NCI-H69 (cell line): Measurements from ENCODE around the gene SPPL2B.
"Not testable (repeated sequence)": the region's sequence is repeated elsewhere in the genome, so short reads cannot be mapped to it uniquely, and the experiment has no call there.

Source experiments
- DNase-seq: peaks from one replicate; lab custom pipeline; 2025; lab: John Stamatoyannopoulos, UW

The SPPL2B gene

DNA sequence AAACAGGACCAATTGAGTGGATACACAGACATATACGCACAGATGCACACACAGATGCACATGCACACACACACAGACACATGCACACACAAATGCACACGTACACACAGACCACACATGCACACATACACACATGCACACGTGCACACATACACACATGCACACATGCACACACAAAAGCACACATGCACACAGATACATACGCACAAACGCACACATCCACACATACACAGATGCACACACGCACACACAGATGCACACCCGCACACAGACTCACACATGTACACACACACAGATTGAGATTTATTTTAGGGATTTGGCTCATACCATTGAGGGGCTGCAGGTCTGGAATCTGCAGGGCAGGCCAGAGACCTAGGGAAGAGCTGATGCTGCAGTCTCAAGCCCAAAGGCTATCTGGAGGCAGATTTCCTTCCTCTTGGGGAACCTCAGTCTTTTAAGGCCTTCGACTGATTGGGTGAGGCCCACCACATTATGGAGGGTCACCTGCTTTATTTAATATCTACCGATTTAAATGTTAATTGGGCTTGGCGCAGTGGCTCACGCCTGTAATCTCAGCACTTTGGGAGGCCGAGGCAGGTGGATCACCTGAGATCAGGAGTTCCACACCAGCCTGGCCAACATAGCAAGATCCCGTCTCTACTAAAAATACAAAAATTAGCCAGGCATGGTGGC lies 54.2 kb downstream of the SPPL2B start:
- no peak for DNase-seq

DNA sequence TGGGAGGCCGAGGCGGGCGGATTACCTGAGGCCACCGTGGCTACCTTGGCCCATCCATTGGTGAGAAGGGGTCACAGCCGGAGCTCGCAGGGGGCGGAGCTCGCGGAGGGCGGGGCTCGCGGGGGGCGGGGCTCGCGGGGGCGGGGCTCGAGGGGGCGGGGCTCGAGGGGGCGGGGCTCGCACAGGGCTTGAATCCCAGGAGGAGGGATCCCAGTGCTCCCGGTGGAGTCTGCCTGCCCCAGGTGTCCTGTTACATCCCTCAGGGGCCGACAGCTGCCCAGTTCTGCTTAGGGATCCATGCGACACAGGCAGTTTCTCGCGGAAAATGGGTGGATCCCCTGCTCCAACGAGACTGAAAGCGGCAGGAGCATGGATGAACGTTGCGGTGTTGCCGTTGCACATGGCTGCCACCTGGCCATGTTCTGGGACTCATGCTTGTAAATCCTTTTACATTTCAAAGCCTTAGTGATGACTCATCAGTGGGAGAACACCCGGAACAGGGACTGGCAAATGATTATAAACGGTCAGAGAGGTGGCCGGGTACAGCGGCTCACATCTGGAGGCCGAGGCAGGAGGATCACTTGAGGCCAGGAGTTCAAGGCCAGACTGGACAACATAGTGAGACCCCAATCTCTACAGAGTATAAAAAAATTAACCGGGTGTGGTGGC lies 56.7 kb downstream of the SPPL2B start:
- peak; percentile 85 for DNase-seq

DNA sequence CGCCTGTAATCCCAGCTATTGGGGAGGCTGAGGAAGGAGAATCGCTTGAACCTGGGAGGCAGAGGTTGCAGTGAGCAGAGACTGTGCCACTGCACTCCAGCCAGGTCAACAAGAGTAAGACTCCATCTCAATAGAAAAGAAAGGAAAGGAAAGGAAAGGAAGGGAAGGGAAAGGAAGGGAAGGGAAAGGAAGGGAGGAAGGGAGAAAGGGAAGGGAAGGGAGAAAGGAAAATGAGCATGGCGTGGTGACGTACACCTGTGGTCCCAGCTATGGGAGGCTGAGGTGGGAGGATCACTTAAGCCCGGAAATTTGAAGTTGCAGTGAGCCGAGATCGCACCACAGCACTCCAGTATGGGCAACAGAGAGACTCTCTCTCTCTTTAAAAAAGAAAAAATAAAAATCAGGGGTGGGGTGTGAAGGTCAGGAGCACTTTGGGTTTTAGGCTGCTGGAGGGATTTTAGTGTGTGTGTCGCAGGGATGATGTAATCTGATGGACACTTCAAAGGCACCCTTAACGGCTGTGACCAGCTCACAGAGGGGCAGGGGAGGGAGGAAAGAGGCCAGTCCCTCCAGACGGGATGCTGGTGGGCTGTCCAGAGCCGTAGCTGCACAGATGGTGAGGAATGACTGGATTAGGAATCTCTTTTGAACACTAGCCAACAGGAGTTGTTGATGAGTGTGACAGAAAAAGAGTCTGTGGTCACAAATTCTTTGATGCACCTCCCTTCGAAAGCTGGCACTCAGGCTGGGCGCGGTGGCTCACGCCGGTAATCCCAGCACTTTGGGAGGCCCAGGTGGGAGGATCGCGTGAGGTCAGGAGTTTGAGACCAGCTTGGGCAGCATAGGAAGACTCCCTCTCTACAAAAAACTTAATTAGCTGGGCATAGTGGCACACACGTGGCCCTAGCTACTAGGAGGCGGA lies 59.1 kb downstream of the SPPL2B start:
- no peak for DNase-seq

DNA sequence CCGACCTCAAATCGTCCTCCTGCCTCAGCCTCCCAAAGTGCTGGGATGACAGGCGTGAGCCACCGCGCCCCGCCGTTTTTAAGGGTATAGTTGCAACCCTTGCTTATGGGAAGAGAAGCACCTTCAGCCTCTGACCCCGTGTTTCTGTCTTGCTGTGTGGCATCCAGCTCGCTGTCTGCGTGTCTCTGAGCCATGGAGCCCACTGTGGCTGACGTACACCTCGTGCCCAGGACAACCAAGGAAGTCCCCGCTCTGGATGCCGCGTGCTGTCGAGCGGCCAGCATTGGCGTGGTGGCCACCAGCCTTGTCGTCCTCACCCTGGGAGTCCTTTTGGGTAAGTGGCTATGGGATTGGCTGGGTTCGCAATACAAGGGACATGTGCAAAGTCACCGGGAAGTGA lies 61.1 kb downstream of the SPPL2B start:
- no peak for DNase-seq

DNA sequence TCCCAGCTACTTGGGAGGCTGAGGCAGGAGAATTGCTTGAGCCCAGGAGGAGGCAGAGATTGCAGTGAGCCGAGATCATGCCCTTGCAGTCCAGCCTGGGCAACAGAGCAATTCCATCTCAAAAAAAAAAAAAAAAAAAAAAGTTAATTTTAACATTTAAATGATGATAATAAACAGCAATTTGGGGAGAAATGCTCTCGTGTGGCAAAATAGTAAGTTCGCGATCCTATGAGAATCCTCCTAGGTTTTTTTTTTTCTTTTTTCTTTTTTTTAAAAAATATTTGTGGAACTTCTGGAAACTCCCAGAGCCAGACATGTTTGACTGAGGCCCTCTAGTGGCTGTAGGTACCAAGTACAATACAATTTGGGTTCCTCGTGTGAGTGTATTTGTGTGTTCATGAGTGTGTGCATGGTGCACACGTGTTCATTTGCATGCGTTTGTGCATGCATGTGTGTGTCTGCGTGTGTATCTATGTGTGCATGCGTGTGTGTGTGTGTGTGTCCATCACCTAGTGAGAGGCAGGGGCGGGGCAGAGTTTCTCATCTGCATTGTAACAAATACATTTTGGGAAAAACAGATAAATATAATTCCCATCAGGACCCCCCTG lies 62.7 kb downstream of the SPPL2B start:
- DNase-seq, result peak; percentile 79

DNA sequence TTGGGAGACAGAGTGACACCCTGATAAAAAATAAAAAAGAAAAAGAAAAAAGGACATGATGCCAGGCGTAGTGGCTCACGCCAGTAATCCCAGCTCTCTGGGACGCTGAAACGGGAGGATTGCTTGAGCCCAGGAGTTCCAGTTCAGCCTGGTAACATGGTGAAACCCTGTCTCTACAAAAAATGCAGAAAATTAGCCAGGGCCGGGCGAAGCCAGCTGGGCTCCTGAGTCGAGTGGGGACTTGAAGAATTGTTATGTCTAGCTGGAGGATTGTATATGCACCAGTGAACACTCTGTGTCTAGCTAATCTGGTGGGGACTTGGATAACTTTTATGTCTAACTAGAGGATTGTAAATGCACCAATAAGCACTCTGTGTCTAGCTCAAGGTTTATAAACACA lies 63.9 kb downstream of the SPPL2B start:
- no peak for DNase-seq

GRCh38 chr19:2392899-2393298 lies 64.4 kb downstream of the SPPL2B start:
- DNase-seq, result peak; percentile 34

DNA sequence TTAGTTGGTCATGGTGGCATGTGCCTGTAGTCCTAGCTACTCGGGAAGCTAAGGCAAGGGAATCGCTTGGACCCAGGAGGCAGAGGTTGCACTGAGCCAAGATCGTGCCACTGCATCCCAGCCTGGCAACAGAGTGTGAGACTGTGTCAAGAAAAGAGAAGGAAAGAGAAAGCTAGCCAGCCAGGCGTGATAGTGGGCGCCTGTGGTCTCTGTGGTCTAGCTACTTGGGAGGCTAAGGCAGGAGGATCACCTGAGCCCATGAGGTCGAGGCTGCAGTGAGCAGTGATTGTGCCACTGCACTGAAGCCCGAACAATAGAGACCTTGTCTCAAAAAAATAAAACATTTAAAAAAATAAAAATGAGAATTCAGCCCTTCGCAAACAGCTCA lies 65.6 kb downstream of the SPPL2B start:
- DNase-seq, result no peak

DNA sequence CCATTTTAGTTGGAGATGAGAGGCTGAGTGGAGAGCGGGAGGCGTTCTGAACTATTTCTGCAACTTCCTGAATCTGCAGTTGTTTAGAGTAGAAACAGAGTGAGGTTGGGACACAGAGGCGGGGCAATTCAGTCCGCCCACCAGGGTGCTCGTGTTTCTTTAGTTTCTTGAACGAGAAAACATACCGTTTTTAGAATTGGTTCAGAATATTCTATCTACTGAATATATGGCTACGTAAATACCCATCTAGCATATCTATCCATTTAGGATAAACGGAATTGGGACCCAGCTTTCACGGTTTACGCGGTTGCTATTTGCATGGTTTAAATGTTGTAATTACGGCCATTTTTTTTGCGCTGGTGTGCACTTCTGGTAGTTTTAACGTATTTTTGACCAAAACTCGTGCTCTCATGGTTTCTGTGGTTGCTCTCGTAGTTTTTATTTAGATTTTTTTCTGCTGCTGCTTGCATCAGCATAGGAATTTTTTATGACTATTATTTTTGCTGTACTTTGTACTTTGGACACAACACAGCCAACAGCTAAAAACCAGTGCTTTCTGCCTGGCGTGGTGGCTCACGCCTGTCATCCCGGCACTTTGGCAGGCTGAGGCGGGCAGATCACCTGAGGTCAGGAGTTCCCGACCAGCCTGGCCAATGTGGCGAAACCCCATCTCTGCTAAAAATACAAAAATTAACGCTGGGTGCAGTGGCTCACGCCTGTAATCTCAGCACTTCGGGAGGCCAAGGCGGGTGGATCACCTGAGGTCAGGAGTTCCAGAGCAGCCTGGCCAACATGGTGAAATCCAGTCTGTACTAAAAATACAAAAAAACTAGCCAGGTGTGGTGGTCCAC lies 66.2 kb downstream of the SPPL2B start:
- DNase-seq, result no peak

DNA sequence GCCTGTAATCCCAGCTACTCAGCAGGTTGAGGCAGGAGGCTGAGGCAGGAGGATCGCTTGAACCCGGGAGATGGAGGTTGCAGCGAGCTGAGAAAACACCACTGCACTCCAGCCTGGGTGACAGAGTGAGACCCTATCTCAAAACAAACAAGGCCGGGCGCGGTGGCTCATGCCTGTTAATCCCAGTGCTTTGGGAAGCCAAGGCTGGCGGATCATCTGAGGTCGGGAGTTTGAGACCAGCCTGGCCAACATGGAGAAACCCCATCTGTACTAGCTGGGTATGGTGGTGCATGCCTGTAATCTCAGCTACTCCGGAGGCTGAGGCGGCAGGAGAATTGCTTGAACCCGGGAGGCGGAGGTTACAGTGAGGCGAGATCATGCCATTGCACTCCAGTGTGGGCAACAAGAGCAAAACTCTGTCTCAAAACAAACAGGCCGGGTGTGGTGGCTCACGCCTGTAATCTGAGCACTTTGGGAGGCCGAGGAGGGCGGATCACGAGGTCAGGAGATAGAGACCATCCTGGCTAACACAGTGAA lies 66.9 kb downstream of the SPPL2B start:
- not testable (repeated sequence) for DNase-seq

- not testable (repeated sequence) for DNase-seq
These were observed 68.7 kb downstream of the SPPL2B start for GRCh38 chr19:2397173-2397572.

- DNase-seq, result no peak
These were observed 70.3 kb downstream of the SPPL2B start for GRCh38 chr19:2398735-2399305.

- DNase-seq, result no peak
These were observed 71.1 kb downstream of the SPPL2B start for GRCh38 chr19:2399582-2399981.
